Hepatocyte (in vitro differentiated cells): ENCODE measurements around the gene ATG14. TPM values are rescaled to one million over a fixed set of nuclear protein-coding genes. Genes with fewer than 3 reads are reported as not detected.

ENCODE experiments used
- DNase-seq: peaks from one replicate; pipeline ENCODE4 v3.0.0-alpha.2; 2016; ENCODE audit warnings: low spot score
- H2AFZ ChIP-seq: fragments of 200-600 bp; sonication (generic); 2 replicates; pipeline ENCODE4 v1.6.0; 2016; ENCODE audit warnings: antibody characterized with exemption, mild to moderate bottlenecking
- H3K27ac ChIP-seq: fragments of 200-600 bp; sonication (generic); 2 replicates; pipeline ENCODE4 v1.5.1; 2016; ENCODE audit warnings: mild to moderate bottlenecking
- H3K27me3 ChIP-seq: fragments of 200-600 bp; sonication (generic); 2 replicates; pipeline ENCODE4 v1.6.1; 2016
- H3K36me3 ChIP-seq: fragments of 200-600 bp; sonication (generic); replicated peaks from 2 replicates; pipeline ENCODE4 v1.5.1; 2016; ENCODE audit warnings: low read depth; ENCODE audit not compliant: insufficient read depth
- H3K4me1 ChIP-seq: fragments of 200-600 bp; sonication (generic); 2 replicates; pipeline ENCODE4 v1.5.1; 2016; ENCODE audit warnings: mild to moderate bottlenecking, moderate library complexity; ENCODE audit not compliant: insufficient read depth
- H3K4me2 ChIP-seq: fragments of 200-600 bp; sonication (generic); 2 replicates; pipeline ENCODE4 v1.6.0; 2016
- H3K4me3 ChIP-seq: fragments of 200-600 bp; sonication (generic); 2 replicates; pipeline ENCODE4 v1.5.1; 2016; ENCODE audit warnings: mild to moderate bottlenecking
- H3K79me2 ChIP-seq: fragments of 200-600 bp; sonication (generic); 2 replicates; pipeline ENCODE4 v1.6.0; 2017; ENCODE audit warnings: mild to moderate bottlenecking
- H3K9me2 ChIP-seq: fragments of 200-600 bp; sonication (generic); replicated peaks from 2 replicates; pipeline ENCODE4 v1.6.0; 2017; ENCODE audit warnings: mild to moderate bottlenecking; ENCODE audit not compliant: insufficient read depth
- H3K9me3 ChIP-seq: fragments of 200-600 bp; sonication (generic); 2 replicates; pipeline ENCODE4 v1.5.1; 2016; ENCODE audit warnings: low read depth, mild to moderate bottlenecking
- H4K20me1 ChIP-seq: fragments of 200-600 bp; sonication (generic); 2 replicates; pipeline ENCODE4 v1.6.0; 2016; ENCODE audit warnings: mild to moderate bottlenecking; ENCODE audit not compliant: insufficient read depth, poor library complexity, severe bottlenecking
- EZH2 ChIP-seq: fragments of 200-600 bp; sonication (generic); IDR thresholded peaks from 2 replicates; pipeline ENCODE4 v1.6.1; 2016; ENCODE audit warnings: antibody characterized with exemption, mild to moderate bottlenecking, borderline replicate concordance
- EZH2phosphoT487 ChIP-seq: fragments of 200-600 bp; sonication (generic); IDR thresholded peaks from one replicate; pipeline ENCODE4 v1.6.1; 2018; ENCODE audit warnings: antibody characterized with exemption, mild to moderate bottlenecking, low read depth, moderate library complexity; ENCODE audit not compliant: unreplicated experiment, severe bottlenecking
- WGBS: methylation state at CpG from one replicate; pipeline ENCODE4 v1.1.6; 2016; ENCODE audit warnings: low lambda C conversion rate; ENCODE audit errors: missing lambda C conversion rate; 5-methylcytosine and 5-hydroxymethylcytosine counted together
- polyA plus RNA-seq: library from polyadenylated mRNA; unstranded; fragments of >200 nt; fragmentation: Nextera tagmentation; extraction: Ambion mirVana; gene quantifications from 2 replicates; pipeline ENCODE4 v1.2.1, GENCODE V29; 2016
- total RNA-seq: library from RNA; depleted of rRNA; stranded (reverse); fragments of >200 nt; gene quantifications from 2 replicates; pipeline ENCODE4 v1.2.3, GENCODE V29; 2014
- TF ChIP-seq, protein P1 (sequence below): fragments of 200-600 bp; sonication (generic); IDR thresholded peaks from 2 replicates; pipeline ENCODE4 v1.5.1; 2016; ENCODE audit warnings: antibody characterized with exemption, mild to moderate bottlenecking; ENCODE audit not compliant: poor library complexity

Gene ATG14
- total and polyA plus RNA-seq, 2 experiments from 2014 or later, result 3.3 to 16.6 TPM

GRCh38 chr14:55329999-55330710 is 81.5 kb downstream of the ATG14 start:
- no peak for TF ChIP-seq EZH2
- TF ChIP-seq, protein P1, sequence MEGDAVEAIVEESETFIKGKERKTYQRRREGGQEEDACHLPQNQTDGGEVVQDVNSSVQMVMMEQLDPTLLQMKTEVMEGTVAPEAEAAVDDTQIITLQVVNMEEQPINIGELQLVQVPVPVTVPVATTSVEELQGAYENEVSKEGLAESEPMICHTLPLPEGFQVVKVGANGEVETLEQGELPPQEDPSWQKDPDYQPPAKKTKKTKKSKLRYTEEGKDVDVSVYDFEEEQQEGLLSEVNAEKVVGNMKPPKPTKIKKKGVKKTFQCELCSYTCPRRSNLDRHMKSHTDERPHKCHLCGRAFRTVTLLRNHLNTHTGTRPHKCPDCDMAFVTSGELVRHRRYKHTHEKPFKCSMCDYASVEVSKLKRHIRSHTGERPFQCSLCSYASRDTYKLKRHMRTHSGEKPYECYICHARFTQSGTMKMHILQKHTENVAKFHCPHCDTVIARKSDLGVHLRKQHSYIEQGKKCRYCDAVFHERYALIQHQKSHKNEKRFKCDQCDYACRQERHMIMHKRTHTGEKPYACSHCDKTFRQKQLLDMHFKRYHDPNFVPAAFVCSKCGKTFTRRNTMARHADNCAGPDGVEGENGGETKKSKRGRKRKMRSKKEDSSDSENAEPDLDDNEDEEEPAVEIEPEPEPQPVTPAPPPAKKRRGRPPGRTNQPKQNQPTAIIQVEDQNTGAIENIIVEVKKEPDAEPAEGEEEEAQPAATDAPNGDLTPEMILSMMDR, result no peak
- no peak for TF ChIP-seq EZH2phosphoT487
- no peak overlapping the region for H3K4me3 ChIP-seq
- H3K36me3 ChIP-seq, result no peaks in the 10 kb centered on the region
- peak overlapping the region; percentile 10 for H3K27ac ChIP-seq
- WGBS, result 73% methylated on average over 6 of the region's 6 CpGs
- H4K20me1 ChIP-seq, result no peaks in the 10 kb centered on the region
- H3K27me3 ChIP-seq, result no peaks in the 10 kb centered on the region
- H3K4me1 ChIP-seq, result peaks cover 29% of the 10 kb centered on the region
- no peak overlapping the region for H3K4me2 ChIP-seq
- no peaks in the 10 kb centered on the region for H3K9me3 ChIP-seq
- no peak for DNase-seq
- no peaks in the 10 kb centered on the region for H3K9me2 ChIP-seq
- peaks cover 86% of the 10 kb centered on the region for H3K79me2 ChIP-seq
- H2AFZ ChIP-seq, result no peak overlapping the region

- no peak overlapping the region for H2AFZ ChIP-seq
- H3K79me2 ChIP-seq, result peaks cover 94% of the 10 kb centered on the region
- H3K36me3 ChIP-seq, result no peaks in the 10 kb centered on the region
- no peak overlapping the region for H3K27ac ChIP-seq
- H3K4me2 ChIP-seq, result no peak overlapping the region
- H3K9me2 ChIP-seq, result no peaks in the 10 kb centered on the region
- no peak overlapping the region for H3K4me3 ChIP-seq
- H3K4me1 ChIP-seq, result peaks cover 12% of the 10 kb centered on the region
- H4K20me1 ChIP-seq, result peaks cover 3% of the 10 kb centered on the region
- H3K9me3 ChIP-seq, result no peaks in the 10 kb centered on the region
- TF ChIP-seq, protein P1, result no peak
- TF ChIP-seq EZH2phosphoT487 (no peak), EZH2 (no peak)
- no peaks in the 10 kb centered on the region for H3K27me3 ChIP-seq
- 88% methylated on average over 3 of the region's 3 CpGs for WGBS
- no peak for DNase-seq
Measured at GRCh38 chr14:55328317-55328716, 83.3 kb downstream of the ATG14 start.

DNA sequence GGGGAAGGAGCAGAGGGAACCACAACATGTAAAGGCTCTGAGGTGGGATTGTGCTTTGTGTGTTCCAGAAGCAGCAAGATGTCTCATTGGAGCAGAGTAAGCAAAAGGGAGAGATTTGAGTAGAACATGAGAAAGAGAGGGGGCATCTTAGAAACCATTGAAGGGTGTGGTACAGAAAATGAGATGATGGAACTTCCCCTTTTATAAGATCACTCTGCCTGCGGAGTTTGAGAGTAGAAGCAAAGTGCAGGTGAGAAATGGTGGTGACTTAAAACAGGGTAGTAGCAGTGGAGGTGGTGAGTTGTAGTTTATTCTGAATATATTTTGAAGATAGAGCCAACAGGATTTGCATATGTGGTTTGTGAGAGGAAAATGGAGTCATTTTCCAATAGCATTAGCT is 84.5 kb downstream of the ATG14 start:
- Histone ChIP-seq H3K36me3 (no peaks in the 10 kb centered on the region), H2AFZ (no peak overlapping the region), H3K9me3 (no peaks in the 10 kb centered on the region), H3K9me2 (no peaks in the 10 kb centered on the region), H3K4me2 (no peak overlapping the region), H3K27ac (no peak overlapping the region), H3K4me3 (no peak overlapping the region), H4K20me1 (peaks cover 3% of the 10 kb centered on the region), H3K4me1 (peaks cover under 1% of the 10 kb centered on the region), H3K27me3 (no peaks in the 10 kb centered on the region), H3K79me2 (peaks cover 92% of the 10 kb centered on the region)
- TF ChIP-seq, protein P1, result no peak
- no peak for TF ChIP-seq EZH2
- TF ChIP-seq EZH2phosphoT487, result no peak
- WGBS, result 83% methylated on average over 1 of the region's 1 CpG
- no peak for DNase-seq
